HG02588 (cell line): ENCODE data around the gene IL1RAP.
A peak's percentile ranks its signal among the peaks of the same experiment; 100 is the strongest.

ENCODE experiments used
- ATAC-seq: cut with Tn5 transposase; IDR thresholded peaks from one replicate; pipeline ENCODE4 v1.9.1; 2021; ENCODE audit warnings: mild to moderate bottlenecking, moderate library complexity; ENCODE audit not compliant: unreplicated experiment

The IL1RAP gene

DNA sequence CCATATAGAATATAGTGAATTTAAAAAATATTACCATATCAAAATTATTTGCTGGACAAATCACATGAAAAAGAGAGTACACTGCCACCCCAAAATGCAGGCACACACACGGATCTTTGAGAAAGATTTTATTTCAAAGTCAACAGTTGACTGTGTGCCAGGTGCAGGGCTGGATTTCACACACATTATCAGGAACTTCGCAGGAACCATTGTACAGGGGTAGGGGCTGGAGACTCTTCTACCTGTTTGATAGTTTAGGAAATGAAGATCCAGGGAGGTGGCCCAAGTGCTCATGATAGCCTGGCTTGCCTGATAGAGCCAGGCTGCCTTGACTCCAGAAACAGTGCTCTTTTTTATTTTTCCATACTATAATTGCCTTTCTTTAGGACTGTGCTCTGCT, 54.2 kb downstream of the IL1RAP start:
- ATAC-seq, result no peak

DNA sequence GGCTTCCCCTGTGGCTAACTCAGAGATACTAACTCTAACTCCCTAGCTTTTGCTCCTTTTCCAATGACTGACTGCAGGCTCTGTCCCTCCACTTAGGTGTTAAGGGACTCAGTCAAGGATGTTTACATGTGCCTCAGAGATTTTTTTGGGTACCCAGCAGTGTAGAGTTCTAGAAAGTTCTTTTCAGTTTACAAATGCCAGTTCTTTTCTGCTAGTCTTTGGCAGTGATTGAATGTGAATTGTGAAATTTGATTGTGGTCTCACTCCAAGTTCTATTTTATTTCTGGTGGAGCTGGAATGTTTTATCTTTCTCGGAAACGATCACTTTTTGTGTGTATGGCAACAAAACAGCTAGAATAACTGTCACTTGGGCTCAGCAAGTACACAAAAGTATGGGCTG, 60.6 kb downstream of the IL1RAP start:
- ATAC-seq, result no peak

DNA sequence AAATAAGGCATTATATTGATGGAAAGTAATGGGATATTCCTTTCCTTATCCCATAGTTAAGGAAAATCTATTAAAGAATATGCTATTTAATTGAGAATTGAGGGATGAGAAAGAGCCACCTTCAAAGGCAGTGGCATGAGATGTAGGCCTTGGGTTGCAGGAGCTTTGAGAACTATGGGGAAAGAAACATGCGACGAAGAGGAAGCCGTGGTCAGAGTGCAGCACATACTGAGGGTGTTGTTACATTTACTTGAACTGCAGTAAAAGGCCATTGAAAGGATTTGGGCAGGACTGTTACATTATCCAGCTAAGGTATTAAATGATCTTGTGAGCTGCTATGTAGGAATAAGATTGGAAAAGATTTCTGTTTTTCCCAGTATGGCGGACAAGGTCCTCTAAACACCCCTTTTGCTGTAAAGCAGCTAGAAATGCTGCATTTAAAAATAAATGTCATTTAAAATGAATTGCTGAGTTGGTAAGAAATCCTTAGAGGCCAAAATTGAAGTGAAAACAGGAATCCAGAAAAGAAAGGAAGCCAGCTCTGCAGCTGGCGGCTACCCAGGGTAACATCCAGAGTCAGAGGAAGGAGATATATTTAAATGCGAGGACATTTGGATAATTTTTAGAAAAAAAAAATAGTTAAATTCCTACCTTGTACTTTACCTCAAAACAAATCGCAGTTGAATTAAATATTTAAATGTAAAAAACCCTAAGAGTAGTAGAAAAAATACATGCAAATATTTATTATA, 61.7 kb downstream of the IL1RAP start:
- no peak for ATAC-seq

DNA sequence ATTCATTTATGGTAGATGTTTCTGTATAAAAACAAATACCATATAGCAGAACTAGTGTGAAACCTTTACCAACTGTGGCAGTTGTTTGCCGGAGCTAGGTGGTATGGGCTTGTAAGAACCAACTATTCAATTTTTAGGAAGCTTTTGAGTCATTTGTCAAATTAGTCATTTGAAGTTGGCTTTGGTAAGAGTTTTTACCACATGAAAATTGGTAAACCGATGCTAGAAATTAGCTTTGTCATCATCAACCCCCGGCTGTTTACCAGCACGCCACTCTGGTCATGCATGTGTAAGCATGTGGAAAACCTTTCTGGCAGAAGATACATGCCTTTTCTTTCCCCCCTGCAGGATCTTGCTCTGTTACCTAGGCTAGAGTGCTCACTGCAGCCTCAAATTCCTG, 63.3 kb downstream of the IL1RAP start:
- ATAC-seq, result no peak

DNA sequence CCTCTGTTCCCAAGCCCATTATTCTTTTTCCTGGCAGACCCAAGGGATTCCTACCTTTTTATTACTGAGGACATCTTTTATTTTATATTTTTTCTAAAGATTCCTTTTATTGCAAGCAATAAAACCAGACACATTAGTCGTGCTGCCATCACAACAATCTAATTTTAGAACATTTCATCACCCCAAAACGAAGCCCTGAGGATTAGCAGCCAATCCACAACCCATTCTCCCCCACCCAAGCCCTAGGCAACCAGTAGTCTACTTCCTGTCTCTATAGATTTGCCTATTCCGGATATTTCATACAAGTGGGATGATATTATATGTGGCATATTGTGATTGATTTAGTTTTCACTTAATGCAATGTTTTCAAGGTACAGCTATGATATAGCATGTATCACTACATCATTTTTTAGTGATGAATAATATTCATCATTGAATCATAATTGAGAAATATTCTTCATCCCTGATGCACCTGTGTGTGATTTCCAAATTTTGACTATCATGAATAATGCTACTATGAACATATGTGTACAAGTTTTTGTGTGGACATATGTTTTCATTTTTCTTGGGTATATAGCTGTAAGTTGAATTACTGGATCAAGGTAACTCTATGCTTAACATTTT, 65.7 kb downstream of the IL1RAP start:
- ATAC-seq, result no peak

DNA sequence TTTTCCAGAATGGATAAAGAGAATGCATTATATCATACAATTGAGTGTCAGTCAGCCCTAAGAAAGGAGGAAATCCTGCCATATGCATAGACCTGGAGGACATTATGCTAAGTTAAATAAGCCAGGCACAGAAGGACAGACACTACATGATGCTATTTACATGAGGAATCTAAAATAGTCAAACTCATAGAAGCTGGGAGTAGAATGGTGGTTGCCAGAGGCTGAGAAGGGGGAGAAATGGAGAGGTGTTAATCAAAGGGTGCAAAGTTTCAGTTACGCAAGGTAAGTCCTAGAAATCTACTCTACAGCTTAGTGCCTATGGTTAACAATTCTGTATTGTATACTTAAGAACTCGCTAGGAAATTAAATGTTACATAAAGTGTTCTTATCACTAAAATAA, 66.5 kb downstream of the IL1RAP start:
- no peak for ATAC-seq

DNA sequence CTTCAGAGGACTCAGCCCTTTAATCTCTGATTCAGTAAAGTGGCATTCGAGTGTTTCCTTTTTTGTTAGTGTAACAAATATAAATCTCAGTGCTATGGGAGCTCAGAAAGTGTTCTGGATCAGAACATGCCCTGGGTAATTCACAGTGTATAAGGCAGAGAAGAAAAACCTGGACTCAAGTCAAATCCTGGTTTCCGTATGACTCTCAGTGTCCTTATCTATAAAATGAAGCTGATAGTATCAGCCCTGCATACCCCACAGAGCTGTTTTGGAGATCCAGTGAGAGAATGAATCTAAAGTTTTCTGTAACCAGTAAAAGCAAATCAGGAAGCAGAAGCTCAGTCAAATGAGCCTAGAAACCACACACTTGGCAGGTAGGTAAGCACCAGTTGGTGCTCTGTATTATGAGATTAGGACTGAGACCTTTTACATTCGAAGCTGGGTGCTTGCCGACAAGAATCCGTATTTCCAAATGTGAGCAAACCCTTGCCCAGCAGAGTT, 67.2 kb downstream of the IL1RAP start:
- ATAC-seq, result no peak

DNA sequence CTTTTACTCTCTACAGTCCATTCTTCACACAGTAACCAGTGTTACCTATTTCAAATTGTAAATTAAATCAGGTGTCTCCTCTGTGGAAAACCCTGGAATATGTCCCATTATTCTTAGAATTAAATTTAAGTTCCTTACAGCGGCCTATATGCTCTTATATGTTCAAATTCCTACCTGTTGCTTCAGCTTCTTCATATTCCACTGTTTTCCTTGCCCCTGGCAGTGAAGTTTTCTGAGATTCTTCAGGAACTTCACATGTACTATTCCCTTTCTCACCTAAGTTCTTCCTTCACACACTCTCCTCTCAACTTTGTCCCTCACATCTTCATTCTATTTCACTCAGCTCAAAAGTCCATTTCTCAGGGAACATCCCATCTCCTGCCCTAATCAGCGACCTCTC, 68.8 kb downstream of the IL1RAP start:
- ATAC-seq, result no peak

DNA sequence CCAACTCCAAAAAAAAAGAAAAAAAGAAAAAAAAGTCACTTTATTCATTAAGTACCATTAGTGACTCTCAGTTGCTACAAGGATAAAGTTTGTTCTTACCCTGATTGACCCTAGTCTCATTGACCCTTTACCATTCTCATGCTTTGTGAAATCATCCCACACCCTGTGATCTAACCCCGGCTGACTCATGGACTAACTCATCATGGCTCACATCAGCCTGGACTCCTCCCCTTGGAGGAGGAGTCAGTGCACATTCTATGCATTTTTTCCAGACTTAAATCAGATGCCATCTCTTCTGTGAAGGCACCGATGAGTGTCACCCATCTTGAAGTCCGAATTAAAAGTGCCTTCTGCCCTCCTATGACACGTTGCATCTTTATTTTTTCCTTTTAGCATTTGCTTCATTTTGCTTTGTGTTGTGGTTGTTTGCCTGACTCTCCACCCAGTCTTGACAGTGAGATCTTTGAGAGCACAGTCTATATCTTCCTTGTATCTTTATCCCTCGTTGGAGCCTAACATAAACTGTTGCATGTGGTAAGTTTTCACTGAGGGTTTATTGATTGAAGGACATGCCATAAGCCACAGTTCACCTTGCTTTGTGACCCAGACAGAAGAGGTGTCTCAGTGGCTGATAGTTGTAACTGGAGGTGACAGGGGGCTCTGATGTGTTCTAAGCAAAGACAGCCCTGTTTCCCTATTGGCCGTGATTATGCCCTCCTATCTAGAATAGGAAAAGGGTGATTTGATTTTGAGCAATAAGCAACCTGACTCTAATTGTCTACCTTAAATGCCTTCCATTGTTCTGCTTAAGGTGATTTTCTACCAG, 72.1 kb downstream of the IL1RAP start:
- peak; percentile 20 for ATAC-seq

DNA sequence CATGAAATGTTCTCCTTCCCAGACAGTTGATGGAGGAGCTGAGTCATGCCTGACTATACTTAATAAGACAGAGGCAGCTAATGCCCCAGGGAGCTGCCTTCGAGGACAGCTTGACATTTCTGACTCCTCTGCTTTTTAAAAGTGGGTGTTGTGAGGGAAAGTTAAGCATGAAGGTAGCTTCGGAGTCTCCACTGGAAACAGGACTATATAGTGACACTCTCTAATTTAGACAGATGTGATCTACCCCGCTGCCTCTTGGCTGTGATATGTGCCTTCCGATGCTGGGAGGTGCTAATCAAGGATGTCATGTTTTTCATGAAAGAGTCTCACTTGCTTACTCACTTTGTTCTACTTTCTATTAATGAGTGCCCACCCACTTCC, 72.7 kb downstream of the IL1RAP start:
- peak; percentile 79 for ATAC-seq

DNA sequence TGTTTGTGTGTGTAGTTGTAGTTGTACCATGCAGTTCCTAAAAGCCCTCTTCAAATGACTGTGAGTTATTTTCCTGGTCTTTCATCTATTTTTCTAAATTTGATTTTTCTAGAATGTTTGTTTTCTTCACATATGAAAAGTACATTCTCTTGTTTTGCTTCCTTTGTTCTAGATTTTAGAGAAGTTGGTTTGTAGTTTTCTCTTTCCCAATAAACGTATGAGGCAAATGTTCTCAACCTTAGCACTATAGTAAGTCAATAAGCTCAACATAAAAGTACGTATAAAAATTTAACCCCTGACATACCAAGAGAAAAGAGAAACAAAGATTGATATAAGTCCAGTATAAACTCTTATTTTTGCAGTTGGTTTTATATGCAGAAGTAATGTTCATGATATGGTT, 74.7 kb downstream of the IL1RAP start:
- no peak for ATAC-seq

DNA sequence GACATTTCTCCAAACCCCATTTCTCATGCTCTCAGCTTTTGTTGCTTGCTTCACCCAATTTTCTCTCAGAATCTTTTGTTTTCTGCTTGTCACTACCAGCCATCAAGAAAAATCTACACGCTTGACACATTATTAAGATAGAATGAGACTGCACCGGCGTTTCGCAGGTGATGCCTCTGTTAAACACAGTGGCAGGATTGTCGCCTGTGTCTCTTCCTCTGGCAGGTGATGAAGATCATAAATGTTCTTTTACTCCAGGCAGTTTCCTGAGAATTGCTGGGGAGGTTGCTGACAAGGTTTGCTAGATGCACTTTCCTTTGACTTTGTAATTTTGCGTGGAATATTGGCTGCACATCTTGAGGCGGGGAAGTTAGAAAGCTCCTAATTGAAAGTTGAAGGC, 75.4 kb downstream of the IL1RAP start:
- no peak for ATAC-seq

DNA sequence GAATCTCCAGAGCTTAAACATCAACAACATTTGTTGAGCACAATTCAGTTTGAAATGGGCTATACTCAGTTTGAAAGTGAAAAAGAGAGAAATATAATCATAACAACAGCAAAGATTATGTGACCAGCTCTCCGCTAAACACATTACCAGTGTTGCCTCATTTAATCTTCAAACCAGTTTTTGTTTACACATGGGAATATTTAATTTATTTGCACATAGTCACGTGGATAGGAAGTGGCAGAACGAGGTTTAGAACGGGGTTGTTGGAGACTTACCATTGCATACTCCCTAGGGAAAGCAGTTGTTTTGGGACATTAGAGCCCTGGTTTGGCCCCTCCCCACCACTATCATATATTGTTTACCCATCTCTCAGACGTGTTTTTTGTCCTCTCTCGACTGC, 77.2 kb downstream of the IL1RAP start:
- no peak for ATAC-seq

DNA sequence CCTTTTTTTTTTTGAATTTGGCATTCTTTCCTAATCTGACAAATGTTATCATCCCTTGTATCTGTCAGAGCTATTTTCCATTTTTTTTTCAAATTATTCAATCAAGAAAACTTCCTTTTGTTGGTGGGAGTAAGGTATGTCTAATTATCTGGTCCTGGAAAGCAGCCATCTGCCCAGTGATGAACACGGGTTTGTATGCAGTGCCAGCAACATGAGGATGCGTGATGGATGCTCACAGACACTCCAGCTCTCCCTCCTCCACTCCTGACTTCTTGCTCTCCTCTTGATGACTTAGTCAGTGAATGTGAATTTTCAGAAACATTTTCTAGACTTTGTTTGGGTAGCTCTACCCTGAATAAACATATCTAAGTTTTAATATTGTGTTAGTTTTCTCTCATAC, 79.2 kb downstream of the IL1RAP start:
- no peak for ATAC-seq

DNA sequence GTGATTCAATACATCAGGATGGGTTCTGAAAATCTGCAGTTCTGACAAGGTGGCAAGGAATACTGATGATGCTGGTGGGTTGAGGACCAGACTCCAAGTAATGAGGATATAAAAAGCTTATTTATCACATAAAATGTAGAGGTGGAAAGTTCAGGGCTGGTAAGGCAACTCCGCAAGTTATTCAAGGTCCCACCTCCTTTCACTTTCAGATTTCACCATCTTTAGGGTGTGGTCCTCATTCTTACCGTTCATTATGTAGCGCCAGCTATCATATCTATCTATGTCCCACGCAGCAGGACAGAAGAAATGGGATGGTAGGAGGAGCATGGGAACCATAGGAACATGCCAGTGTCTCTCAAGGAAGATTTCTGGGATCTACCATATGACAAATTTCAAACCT, 80.3 kb downstream of the IL1RAP start:
- ATAC-seq, result no peak

DNA sequence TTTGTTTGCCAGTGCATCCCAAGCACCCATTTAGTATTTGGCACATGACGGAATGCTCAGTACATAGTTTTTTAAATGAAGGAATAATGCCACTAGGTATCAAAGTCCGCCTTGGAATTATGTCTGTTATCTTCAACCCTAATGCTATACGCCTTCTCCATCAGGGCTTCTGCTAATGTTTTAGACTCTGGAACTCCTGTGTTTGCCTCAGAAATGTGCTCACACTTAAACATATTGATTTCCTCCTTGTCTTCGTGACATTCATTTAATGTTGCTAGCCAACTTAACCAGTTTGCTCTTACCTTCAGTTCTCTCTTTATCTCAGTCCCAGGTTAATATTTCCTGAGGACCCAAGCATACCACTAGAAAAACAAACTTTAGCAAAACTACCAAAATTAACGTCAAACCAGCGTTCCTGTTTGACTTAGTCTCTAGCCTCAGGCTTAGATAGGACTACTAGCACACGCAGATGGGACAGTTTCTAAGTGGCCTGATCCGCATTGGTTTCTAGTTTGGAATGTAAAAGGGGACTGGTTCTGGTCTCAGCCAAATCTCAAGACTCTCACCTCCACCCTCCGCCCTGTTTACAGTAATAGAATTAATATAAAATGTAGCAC, 81.4 kb downstream of the IL1RAP start:
- ATAC-seq, result no peak

DNA sequence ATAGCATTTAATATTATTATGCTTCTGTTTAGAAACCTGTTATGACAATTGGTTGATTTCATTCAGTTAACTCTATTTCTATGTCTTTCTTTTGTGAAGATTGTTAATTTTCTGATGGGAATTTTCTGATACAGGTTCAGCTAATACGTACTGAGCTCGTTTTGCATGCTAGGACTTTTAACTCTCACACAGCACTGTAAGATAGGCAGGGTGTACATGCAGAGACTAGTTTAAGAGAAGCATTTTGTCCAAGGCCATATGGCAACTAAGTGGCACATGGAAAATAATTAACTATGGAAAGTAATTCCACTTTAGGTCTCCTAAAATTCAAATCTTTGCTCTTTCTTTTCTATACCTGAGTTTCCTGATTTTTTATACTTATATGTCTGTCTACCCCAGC, 81.9 kb downstream of the IL1RAP start:
- ATAC-seq, result no peak

DNA sequence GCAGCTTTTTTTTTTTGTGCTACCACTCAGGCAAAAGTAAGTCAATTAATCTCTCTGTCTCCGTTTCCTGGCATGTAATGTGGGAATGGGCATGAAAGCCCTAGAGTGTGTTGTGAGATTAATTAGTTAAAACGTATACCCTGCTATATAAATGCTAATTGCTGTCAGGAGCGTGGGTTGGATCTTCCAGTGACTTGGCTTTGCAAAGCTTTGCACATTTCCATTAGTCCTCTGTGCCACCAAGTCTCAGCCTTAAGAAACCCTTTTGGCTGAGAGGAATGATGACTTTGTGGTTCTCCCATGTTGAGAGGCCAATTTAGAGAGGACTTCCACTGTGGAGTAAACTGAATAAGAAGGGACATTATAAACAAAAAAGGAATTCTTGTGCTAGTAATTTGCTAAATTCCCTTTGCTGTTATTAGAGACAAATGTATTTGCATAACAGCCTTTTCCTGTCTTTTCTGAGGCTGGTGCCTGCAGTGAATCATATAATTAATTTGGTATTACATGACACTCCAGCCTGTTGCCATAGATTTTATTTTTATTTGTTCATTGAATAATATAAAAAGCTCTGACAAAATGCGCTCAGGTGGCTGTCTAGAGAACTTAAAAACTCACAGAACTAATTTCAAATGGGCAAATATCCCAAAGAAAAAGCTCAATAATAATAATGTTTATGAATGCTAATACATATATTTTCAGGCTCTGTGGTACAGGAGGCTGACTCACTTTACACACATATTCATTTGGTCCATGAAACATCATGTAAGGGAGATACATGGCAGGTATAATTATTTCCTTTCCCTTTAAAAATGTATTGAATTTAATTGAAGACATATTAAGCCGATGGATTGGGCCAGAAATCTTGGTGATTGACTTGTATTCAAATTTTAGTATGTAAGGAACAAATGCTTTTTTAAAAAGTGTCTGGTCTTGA, 82.7 kb downstream of the IL1RAP start:
- ATAC-seq, result no peak

DNA sequence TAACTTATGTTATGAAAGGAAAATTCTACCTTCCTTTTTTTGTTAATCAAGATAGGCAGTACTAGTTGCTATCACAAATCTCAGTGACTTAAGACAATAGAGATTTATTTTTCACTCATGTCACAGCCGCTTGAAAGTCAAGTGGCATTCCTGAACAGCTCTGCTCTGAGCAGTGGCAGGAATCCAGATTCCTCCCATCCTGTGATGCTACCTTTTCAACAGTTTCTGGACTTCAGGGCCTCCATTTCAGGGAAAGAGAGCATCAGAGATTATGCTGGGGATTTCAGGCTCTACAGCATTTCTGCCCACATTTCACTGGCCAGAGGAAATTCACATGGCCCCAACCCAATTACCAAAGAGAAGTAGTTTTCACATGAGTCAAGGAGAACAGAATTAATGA, 83.4 kb downstream of the IL1RAP start:
- ATAC-seq, result no peak

DNA sequence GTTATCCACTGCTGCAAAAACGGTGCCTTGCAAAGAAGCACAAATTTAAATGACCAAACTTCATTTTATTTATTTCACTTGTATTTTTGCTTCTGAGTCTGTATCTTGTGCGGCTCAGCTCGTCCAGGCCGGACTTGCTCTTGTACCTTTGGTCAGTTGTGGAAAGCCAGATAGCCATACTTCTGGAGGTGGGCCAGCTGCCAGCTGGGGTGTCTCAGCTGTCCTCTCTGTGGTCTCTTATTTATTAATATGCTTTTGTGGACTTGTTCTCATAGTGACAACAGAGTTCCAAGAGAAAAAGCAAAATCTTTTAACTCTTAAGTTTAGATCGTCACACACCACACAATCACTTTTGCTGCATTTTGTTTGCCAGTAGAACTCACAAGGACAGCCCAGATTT, 87.7 kb downstream of the IL1RAP start:
- no peak for ATAC-seq
